ENCODE results near the gene RAB3IL1. TPM values are rescaled to one million over a fixed set of nuclear protein-coding genes. Genes with fewer than 3 reads are reported as not detected.
A peak's percentile ranks its signal among the peaks of the same experiment; 100 is the strongest.

The RAB3IL1 gene
- total and polyA plus RNA-seq, 9 of the 15 experiments (the other 6 are each of a cell fraction or from before 2014, with no cell fraction given) = 0.15 to 42.6 (median 15.5) TPM

DNA sequence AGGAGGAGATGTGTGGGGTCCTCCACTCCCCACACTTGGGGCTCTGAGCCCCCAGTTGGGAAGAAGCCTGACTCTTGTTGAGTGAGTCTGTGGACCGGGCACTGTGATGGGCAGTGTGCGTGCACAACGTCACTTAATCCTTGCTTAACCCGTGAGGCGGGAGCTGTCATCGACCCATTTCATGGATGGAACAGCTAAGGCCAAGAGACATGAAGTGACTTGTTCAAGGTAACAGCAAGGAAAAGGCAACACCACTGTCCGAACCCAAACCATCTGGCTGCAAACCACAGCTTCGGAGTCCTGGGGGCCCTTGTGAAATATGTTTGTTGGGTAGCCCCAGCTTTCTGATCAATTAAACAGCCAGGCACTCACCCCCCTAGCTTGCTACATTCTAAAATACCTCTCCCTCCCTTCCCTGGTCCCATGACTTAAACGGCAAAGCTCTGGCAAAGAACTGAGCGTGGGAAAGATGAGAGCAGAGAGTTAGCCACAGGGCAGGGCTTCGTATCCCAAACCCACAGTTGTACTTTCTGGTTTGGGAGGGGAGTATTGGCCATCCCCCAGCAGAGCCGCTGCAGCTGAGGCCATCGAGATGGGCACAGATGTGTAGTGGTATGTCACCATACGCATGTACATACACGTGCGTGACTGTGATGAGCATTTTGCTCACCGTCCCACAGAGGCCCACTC lies 63.0 kb downstream of the RAB3IL1 start:
- intact Hi-C loops (cut with micrococcal nuclease) = no loop called here
- POLR2A ChIA-PET = interaction anchor here (1.1 to 2.1 kb wide), 4 partner anchors 9 to 36 kb away, joined by 3 to 6 read pairs (median 4); no protein-coding TSS in a partner anchor
- FAIRE-seq = no peak

GRCh38 chr11:61853698-61854169 lies 63.6 kb downstream of the RAB3IL1 start:
- in situ Hi-C loops (cut with MboI) = no loop called here
- ChIA-PET POLR2A (interaction anchor here (1.1 to 2.1 kb wide), 4 partner anchors 9 to 36 kb away, joined by 3 to 6 read pairs (median 4); no protein-coding TSS in a partner anchor), CTCF (ENCODE audit: low intra/inter-chr PET ratio) (no interaction called here)
- Histone ChIP-seq H3K4me2 (ENCODE audit: insufficient read depth, low read length) (no peak overlapping the region), H3K9me1 (ENCODE audit: control insufficient read depth, insufficient read depth, low read length) (no peaks in the 10 kb centered on the region), H3K79me2 (ENCODE audit: control insufficient read depth, insufficient read depth, low read length) (no peaks in the 10 kb centered on the region), H3K4me1 (replicated peaks in 1 of 2; ENCODE audit: control insufficient read depth in 2 of 2, insufficient read depth in 2 of 2, low read length in 2 of 2) (peaks cover 6 to 49% of the 10 kb centered on the region in 2 experiments; a peak in 4 of 5 replicates), H3K36me3 (ENCODE audit: control insufficient read depth, insufficient read depth, low read length) (peaks cover 3% of the 10 kb centered on the region; the same call in 1 of the 3 replicates), H4K20me1 (replicated peaks; ENCODE audit: control insufficient read depth, insufficient read depth, low read length) (no peaks in the 10 kb centered on the region), H3K9me3 (replicated peaks; ENCODE audit: control insufficient read depth, insufficient read depth, low read depth, low read length) (no peaks in the 10 kb centered on the region), H3K4me3 (no peak overlapping the region), H3K27me3 (ENCODE audit: control insufficient read depth in 2 of 2, insufficient read depth in 2 of 2, low read length in 2 of 2) (no peaks in the 10 kb centered on the region), H3K27ac (ENCODE audit: extremely low read depth, low read depth, low read length) (peak overlapping the region; percentile 16; the same call in 1 of the 3 replicates), H3K9ac (ENCODE audit: insufficient read depth in 1 of 2, low read depth in 2 of 2, low read length in 2 of 2) (peak overlapping the region; percentile 7 to 78; a peak in 3 of 4 replicates), H2AFZ (ENCODE audit: low read depth, low read length) (peak overlapping the region; percentile 41; the same call in 1 of the 2 replicates)
- 75% methylated on average over 10 of the region's 13 CpGs for WGBS (ENCODE audit: insufficient coverage, low coverage, missing lambda C conversion rate)
- FAIRE-seq (no peak), ATAC-seq (no peak), DNase-seq (ENCODE audit: extremely low read depth in 1 of 4, low spot score in 3 of 4) (no peak)
- intact Hi-C loops (cut with micrococcal nuclease) = no loop called here
- BruUV-seq (replicated peaks) = no TSS peak
- TF ChIP-seq, protein P1, sequence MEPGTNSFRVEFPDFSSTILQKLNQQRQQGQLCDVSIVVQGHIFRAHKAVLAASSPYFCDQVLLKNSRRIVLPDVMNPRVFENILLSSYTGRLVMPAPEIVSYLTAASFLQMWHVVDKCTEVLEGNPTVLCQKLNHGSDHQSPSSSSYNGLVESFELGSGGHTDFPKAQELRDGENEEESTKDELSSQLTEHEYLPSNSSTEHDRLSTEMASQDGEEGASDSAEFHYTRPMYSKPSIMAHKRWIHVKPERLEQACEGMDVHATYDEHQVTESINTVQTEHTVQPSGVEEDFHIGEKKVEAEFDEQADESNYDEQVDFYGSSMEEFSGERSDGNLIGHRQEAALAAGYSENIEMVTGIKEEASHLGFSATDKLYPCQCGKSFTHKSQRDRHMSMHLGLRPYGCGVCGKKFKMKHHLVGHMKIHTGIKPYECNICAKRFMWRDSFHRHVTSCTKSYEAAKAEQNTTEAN (CRISPR knock-in tag; IDR thresholded peaks at IDR 0.05) = no peak
- TF ChIP-seq SNRNP70 (optimal IDR thresholded peaks at IDR 0.05; ENCODE audit: low read depth, low read length) (no peak), RBBP5 (IDR thresholded peaks at IDR 0.05; ENCODE audit: borderline replicate concordance, insufficient read depth, low read length, poor library complexity, severe bottlenecking) (no peak), DPF2 (IDR thresholded peaks at IDR 0.05) (no peak), ZBTB7A (IDR thresholded peaks at IDR 0.05; ENCODE audit: borderline replicate concordance, control insufficient read depth, low read depth, low read length) (no peak)
- TF ChIP-seq, protein P2, sequence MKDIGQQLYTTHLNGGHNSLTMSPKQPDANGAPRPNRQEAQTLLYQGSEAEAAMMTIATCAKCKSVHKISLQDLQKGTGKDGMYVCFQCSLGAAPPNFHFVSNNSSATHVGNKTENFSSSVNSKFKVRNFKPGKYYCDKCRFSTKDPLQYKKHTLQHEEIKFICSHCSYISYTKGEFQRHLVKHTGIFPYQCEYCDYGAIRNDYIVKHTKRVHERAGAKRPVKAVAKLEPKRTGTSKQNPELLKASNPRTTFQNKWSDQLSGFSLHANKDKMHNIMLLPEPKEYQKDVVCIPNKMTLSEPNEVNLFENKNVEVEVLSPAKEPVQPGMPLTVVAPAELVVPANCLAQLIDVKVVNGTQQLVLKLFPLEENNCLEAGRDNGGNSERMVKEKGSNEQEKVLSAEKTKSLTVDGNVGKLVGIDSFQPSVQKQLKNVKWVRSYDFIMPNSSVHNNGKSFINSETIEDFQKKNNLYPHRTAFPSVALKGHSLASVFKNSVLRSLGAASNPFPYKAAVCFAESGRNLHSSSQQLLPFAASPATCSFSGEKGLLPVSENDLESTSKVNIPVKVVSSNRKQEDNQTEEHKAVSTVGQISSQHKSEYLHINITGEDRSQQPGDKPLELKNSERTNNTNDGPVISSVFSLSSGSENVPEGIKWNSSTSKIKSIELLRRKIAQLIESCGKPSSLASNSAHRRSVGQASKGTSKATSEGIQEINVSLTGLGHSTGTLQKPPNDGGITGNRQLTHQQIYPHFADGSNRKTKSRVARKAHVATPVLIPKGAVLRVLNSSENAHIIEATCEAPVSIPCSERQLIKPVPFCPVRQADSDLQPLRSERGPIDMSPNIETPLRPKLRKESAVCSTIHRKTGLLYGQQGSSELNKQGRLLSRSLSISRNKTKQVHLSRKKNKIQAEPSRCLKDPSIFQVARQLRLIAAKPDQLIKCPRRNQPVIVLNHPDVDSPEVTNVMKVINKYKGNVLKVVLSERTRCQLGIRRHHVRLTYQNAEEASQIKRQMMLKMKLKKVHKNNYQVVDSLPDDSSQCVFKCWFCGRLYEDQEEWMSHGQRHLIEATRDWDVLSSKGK (CRISPR knock-in tag; IDR thresholded peaks at IDR 0.05) = no peak

More for the DNA sequence above, 63.0 kb downstream of the RAB3IL1 start:
- H2AFZ ChIP-seq (ENCODE audit: low read depth, low read length) = no peak overlapping the region
- no TSS peak for BruUV-seq (replicated peaks)
- CTCF ChIA-PET (ENCODE audit: low intra/inter-chr PET ratio) = no interaction called here
- no peak for TF ChIP-seq NCOA4 (IDR thresholded peaks at IDR 0.05; ENCODE audit: partially characterized antibody)
- TF ChIP-seq KDM1A (IDR thresholded peaks at IDR 0.05) = peak in 1 of 2 experiments; percentile 39; a peak in 1 of 4 replicates
- TF ChIP-seq MED1 (CRISPR knock-in tag; IDR thresholded peaks at IDR 0.05; ENCODE audit: borderline replicate concordance) = no peak
- peak; percentile 64 for TF ChIP-seq BCOR (IDR thresholded peaks at IDR 0.05)
- no peak overlapping the region for H3K4me2 ChIP-seq (ENCODE audit: insufficient read depth, low read length)
- H3K79me2 ChIP-seq (ENCODE audit: control insufficient read depth, insufficient read depth, low read length) = no peaks in the 10 kb centered on the region
- in situ Hi-C loops (cut with MboI) = no loop called here
- H3K9me3 ChIP-seq (replicated peaks; ENCODE audit: control insufficient read depth, insufficient read depth, low read depth, low read length) = no peaks in the 10 kb centered on the region
- H3K36me3 ChIP-seq (ENCODE audit: control insufficient read depth, insufficient read depth, low read length) = peaks cover 5% of the 10 kb centered on the region; the same call in 2 of the 3 replicates
- H3K4me3 ChIP-seq = no peak overlapping the region
- DNase-seq (ENCODE audit: extremely low read depth in 1 of 4, low spot score in 3 of 4) (no peak), ATAC-seq (no peak)
- H4K20me1 ChIP-seq (replicated peaks; ENCODE audit: control insufficient read depth, insufficient read depth, low read length) = no peaks in the 10 kb centered on the region
- H3K4me1 ChIP-seq (replicated peaks in 1 of 2; ENCODE audit: control insufficient read depth in 2 of 2, insufficient read depth in 2 of 2, low read length in 2 of 2) = peaks cover 10 to 54% of the 10 kb centered on the region in 2 experiments; a peak in 4 of 5 replicates
- no peaks in the 10 kb centered on the region for H3K27me3 ChIP-seq (ENCODE audit: control insufficient read depth in 2 of 2, insufficient read depth in 2 of 2, low read length in 2 of 2)
- peak overlapping the region in 1 of 2 experiments; percentile 78; a peak in 2 of 4 replicates for H3K9ac ChIP-seq (ENCODE audit: insufficient read depth in 1 of 2, low read depth in 2 of 2, low read length in 2 of 2)
- 84% methylated on average over 17 of the region's 17 CpGs for WGBS (ENCODE audit: insufficient coverage, low coverage, missing lambda C conversion rate)
- H3K9me1 ChIP-seq (ENCODE audit: control insufficient read depth, insufficient read depth, low read length) = no peaks in the 10 kb centered on the region
- no peak overlapping the region for H3K27ac ChIP-seq (ENCODE audit: extremely low read depth, low read depth, low read length)

All from K562 (cell line).